Upper lobe of left lung (tissue), 6 donors: ENCODE measurements around the gene ANK3. TPM values are rescaled to one million over a fixed set of nuclear protein-coding genes. Genes with fewer than 3 reads are reported as not detected.

Experiments
- ATAC-seq, 2 donors: fragments of 200-7000 bp; cut with Tn5 transposase; one replicate each; pipeline ENCODE4 v1.9.1; 2022; ENCODE audit warnings: mild to moderate bottlenecking in 2 of 2, moderate library complexity in 2 of 2; ENCODE audit not compliant: low FRiP score in 2 of 2
- DNase-seq, 2 donors: peaks; one replicate each; pipeline ENCODE4 v3.0.0-alpha.2; 2019 to 2020
- H3K27ac ChIP-seq, 4 donors: fragments of 200-600 bp; sonication (generic); one replicate each; pipeline ENCODE4 v1.5.1; 2016 to 2019
- H3K27me3 ChIP-seq, 4 donors: fragments of 200-600 bp; sonication (generic); one replicate each; pipeline ENCODE4 v1.5.1; 2017 to 2019
- H3K36me3 ChIP-seq, 4 donors: fragments of 200-600 bp; sonication (generic); one replicate each; pipeline ENCODE4 v1.5.1; 2016 to 2019
- H3K4me1 ChIP-seq, 4 donors: fragments of 200-600 bp; sonication (generic); one replicate each; pipeline ENCODE4 v1.5.1; 2018 to 2019
- H3K4me3 ChIP-seq, 4 donors: fragments of 200-600 bp; sonication (generic); one replicate each; pipeline ENCODE4 v1.5.1; 2017 to 2019; ENCODE audit warnings: mild to moderate bottlenecking in 2 of 4, moderate library complexity in 1 of 4
- H3K9me3 ChIP-seq, 4 donors: fragments of 200-600 bp; sonication (generic); one replicate each; pipeline ENCODE4 v1.5.1; 2018 to 2019
- CTCF ChIP-seq, 6 experiments: fragments of 450-650 bp in 4 of 6; fragments of 200-600 bp in 2 of 6; sonication (generic) in 2 of 6; IDR thresholded peaks; one replicate each; pipeline ENCODE4 v1.5.1; 2016 to 2019; ENCODE audit warnings: antibody characterized with exemption in 6 of 6
- EP300 ChIP-seq, 4 donors: sonication (generic); formaldehyde crosslinking; IDR thresholded peaks; one replicate each; pipeline ENCODE4 v1.5.1; 2017; ENCODE audit warnings: antibody characterized with exemption in 4 of 4, control low read depth in 2 of 4
- POLR2A ChIP-seq, 4 donors: fragments of 450-650 bp; IDR thresholded peaks; one replicate each; pipeline ENCODE4 v1.5.1; 2016 to 2017; ENCODE audit warnings: antibody characterized with exemption in 4 of 4, mild to moderate bottlenecking in 2 of 4
- POLR2AphosphoS5 ChIP-seq, 2 donors: sonication (generic); formaldehyde crosslinking; IDR thresholded peaks; one replicate each; pipeline ENCODE4 v1.5.1; 2017; ENCODE audit warnings: antibody characterized with exemption in 2 of 2
- WGBS, 2 donors: methylation state at CpG; one replicate each; pipeline ENCODE4 v1.1.5; 2017 to 2018; 5-methylcytosine and 5-hydroxymethylcytosine counted together
- total RNA-seq, 6 donors: library from RNA; depleted of rRNA in 4 of 6; stranded (reverse); fragments of >200 nt in 4 of 6; gene quantifications; one replicate each; pipeline versions ENCODE4 v1.1.0 to v1.2.1, GENCODE V29; 2016 to 2021
- donor health status: DM: no; HTN: no; CAD: no; lungs with moderate emphysema.
- donor health status: DM: no; HTN: yes; CAD: no; lungs with severe emphysema.

Gene ANK3
- total RNA-seq, 6 donors from 2014 or later: 43.9 to 193 (median 98.5) TPM

GRCh38 chr10:60105295-60105695 lies 284.4 kb downstream of the ANK3 start:
- Histone ChIP-seq H3K27me3 (no peaks in the 10 kb centered on the region), H3K4me1 (no peaks in the 10 kb centered on the region), H3K4me3 (no peak overlapping the region), H3K27ac (no peak overlapping the region), H3K9me3 (no peaks in the 10 kb centered on the region), H3K36me3 (no peaks in the 10 kb centered on the region)
- ATAC-seq: no peak
- no peak for TF ChIP-seq EP300 (IDR thresholded peaks at IDR 0.05)
- no peak for TF ChIP-seq POLR2A (IDR thresholded peaks at IDR 0.05)
- no peak for TF ChIP-seq CTCF (IDR thresholded peaks at IDR 0.05)
- no peak for TF ChIP-seq POLR2AphosphoS5 (IDR thresholded peaks at IDR 0.05)
- DNase-seq: no peak

- TF ChIP-seq CTCF (IDR thresholded peaks at IDR 0.05) (no peak), EP300 (IDR thresholded peaks at IDR 0.05) (no peak), POLR2A (IDR thresholded peaks at IDR 0.05) (no peak), POLR2AphosphoS5 (IDR thresholded peaks at IDR 0.05) (no peak)
These were observed 287.9 kb downstream of the ANK3 start for GRCh38 chr10:60101821-60102220.

GRCh38 chr10:60099998-60100747 lies 289.5 kb downstream of the ANK3 start:
- Histone ChIP-seq H3K27me3 (no peaks in the 10 kb centered on the region), H3K36me3 (no peaks in the 10 kb centered on the region), H3K4me1 (no peaks in the 10 kb centered on the region), H3K9me3 (no peaks in the 10 kb centered on the region), H3K4me3 (no peak overlapping the region), H3K27ac (no peak overlapping the region)
- TF ChIP-seq EP300 (IDR thresholded peaks at IDR 0.05): no peak
- peak in 5 of 6 experiments; percentile 23 to 56 (median 43) for TF ChIP-seq CTCF (IDR thresholded peaks at IDR 0.05)
- TF ChIP-seq POLR2A (IDR thresholded peaks at IDR 0.05): no peak
- no peak for DNase-seq
- WGBS, 2 donors: 57 to 66% methylated on average over 2 of the region's 2 CpGs
- ATAC-seq: peak in 1 of 2 donors; percentile 73

More at GRCh38 chr10:60101821-60102220, 287.9 kb downstream of the ANK3 start:
- Histone ChIP-seq H3K4me1 (no peaks in the 10 kb centered on the region), H3K9me3 (no peaks in the 10 kb centered on the region), H3K4me3 (no peak overlapping the region), H3K27ac (no peak overlapping the region), H3K27me3 (no peaks in the 10 kb centered on the region), H3K36me3 (no peaks in the 10 kb centered on the region)
- no peak for ATAC-seq
- WGBS, 2 donors: 88 to 92% methylated on average over 4 of the region's 4 CpGs
- DNase-seq: no peak

GRCh38 chr10:60098677-60099601 lies 290.7 kb downstream of the ANK3 start:
- ATAC-seq (no peak), DNase-seq (no peak)
- Histone ChIP-seq H3K9me3 (no peaks in the 10 kb centered on the region), H3K4me1 (no peaks in the 10 kb centered on the region), H3K27ac (no peak overlapping the region), H3K4me3 (no peak overlapping the region), H3K36me3 (no peaks in the 10 kb centered on the region), H3K27me3 (no peaks in the 10 kb centered on the region)
- TF ChIP-seq POLR2A (IDR thresholded peaks at IDR 0.05) (no peak), CTCF (IDR thresholded peaks at IDR 0.05) (peak in 1 of 6 experiments; percentile 9), POLR2AphosphoS5 (IDR thresholded peaks at IDR 0.05) (no peak)
- 65 to 66% methylated on average over 4 of the region's 4 CpGs for WGBS, 2 donors
